HUES6 (cell line): ENCODE results near the gene MTARC2.

Experiments used
- H3K27ac ChIP-seq: 2 replicates; pipeline ENCODE4 v1.7.0; 2013; ENCODE audit warnings: low read depth, mild to moderate bottlenecking, low read length, inconsistent platforms
- H3K27me3 ChIP-seq: 2 replicates; pipeline ENCODE4 v1.6.1; 2013; ENCODE audit warnings: low read length; ENCODE audit not compliant: control insufficient read depth, insufficient read depth
- H3K36me3 ChIP-seq: 2 replicates; pipeline ENCODE4 v1.6.1; 2013; ENCODE audit warnings: low read length; ENCODE audit not compliant: control insufficient read depth, insufficient read depth
- H3K4me1 ChIP-seq: 2 replicates; pipeline ENCODE4 v1.6.1; 2013; ENCODE audit warnings: low read length; ENCODE audit not compliant: control insufficient read depth, insufficient read depth
- H3K4me3 ChIP-seq: 2 replicates; pipeline ENCODE4 v1.5.1; 2013; ENCODE audit warnings: low read depth, low read length
- H3K9ac ChIP-seq: one replicate; pipeline ENCODE4 v1.6.1; 2013; ENCODE audit warnings: mild to moderate bottlenecking, low read length
- H3K9me3 ChIP-seq: 2 replicates; pipeline ENCODE4 v1.6.1; 2013; ENCODE audit warnings: low read depth, low read length; ENCODE audit not compliant: control insufficient read depth, insufficient read depth

Gene MTARC2

DNA sequence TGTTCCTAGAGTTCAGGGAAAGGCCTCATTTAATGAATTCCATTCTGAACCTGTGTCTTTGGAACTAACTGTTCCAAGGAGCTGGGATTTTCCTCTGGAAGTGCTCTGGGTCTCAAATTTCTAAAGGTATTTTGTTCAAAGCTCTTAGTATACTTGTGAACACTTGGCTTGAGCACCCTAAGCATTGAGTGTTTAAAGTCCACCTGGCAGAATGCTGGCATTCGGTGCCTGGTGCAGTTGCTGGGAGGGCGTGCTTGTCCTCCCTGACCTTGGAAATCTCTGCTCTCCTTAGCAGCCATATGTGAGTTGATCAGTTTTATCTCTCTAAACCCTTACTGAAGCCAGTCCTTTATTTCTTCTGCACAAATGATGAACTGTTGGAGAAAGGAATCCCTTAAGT is 3.0 kb downstream of the MTARC2 start:
- no peak overlapping the region for H3K4me3 ChIP-seq
- peaks cover 43% of the 10 kb centered on the region for H3K27me3 ChIP-seq
- H3K9ac ChIP-seq, result no peak overlapping the region
- peaks cover 6% of the 10 kb centered on the region; the same call in 1 of the 2 replicates for H3K36me3 ChIP-seq
- no peaks in the 10 kb centered on the region for H3K9me3 ChIP-seq
- peaks cover 30% of the 10 kb centered on the region for H3K4me1 ChIP-seq
- H3K27ac ChIP-seq, result no peak overlapping the region

DNA sequence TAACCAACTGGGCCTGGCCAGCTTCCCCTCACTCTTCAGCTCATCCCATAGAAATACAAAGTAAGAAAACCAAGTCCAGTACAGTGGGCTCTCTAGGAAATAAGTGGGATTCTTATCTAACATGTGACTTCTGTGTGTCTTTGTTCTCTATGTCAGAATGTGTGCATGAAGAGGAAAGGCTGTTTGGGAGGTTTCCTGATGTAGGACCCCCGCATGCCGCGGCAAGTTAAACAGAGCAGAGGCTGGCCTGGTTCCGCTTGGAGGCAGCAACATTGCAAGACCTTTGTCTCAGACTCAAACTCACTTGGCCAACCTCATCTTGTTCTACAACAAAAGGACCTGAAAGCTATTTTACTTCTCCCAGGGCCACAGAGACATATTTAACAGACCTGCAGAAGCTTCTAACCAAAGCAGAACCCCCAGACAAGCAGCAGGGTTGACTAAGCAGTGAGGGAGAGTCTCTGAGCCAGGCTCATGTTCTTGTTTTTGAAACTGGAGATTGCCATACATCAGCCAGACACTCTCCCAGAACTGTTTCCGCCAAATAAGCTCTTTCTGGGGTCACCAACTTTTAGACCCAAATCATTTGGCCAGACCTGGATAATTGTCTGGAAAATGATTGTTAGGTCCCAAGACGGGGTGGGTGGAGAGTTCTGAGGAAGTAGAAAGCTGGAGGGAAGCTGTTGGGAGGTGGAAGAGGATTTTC is 6.2 kb downstream of the MTARC2 start:
- no peaks in the 10 kb centered on the region for H3K9me3 ChIP-seq
- H3K4me1 ChIP-seq, result peaks cover 12% of the 10 kb centered on the region; the same call in 1 of the 2 replicates
- no peak overlapping the region for H3K27ac ChIP-seq
- H3K9ac ChIP-seq, result no peak overlapping the region
- H3K4me3 ChIP-seq, result no peak overlapping the region
- peaks cover 6% of the 10 kb centered on the region; the same call in 1 of the 2 replicates for H3K36me3 ChIP-seq
- peaks cover 11% of the 10 kb centered on the region for H3K27me3 ChIP-seq

DNA sequence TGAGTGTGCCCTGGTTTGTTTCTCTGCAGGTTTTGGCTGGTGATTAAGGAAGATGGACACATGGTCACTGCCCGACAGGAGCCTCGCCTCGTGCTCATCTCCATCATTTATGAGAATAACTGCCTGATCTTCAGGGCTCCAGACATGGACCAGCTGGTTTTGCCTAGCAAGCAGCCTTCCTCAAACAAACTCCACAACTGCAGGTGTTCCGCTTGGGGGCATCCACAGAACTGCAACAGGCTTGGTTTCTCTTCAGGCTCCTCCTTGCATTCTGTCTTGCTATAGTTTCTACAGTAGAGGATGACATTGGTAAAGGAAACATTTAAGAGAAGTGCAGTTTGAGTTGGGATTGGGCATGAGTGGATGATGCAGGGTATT is 6.8 kb downstream of the MTARC2 start:
- no peaks in the 10 kb centered on the region for H3K9me3 ChIP-seq
- no peak overlapping the region for H3K4me3 ChIP-seq
- no peak overlapping the region for H3K9ac ChIP-seq
- peaks cover 6% of the 10 kb centered on the region; the same call in 1 of the 2 replicates for H3K36me3 ChIP-seq
- H3K27me3 ChIP-seq, result peaks cover 6% of the 10 kb centered on the region
- peaks cover 12% of the 10 kb centered on the region; the same call in 1 of the 2 replicates for H3K4me1 ChIP-seq
- H3K27ac ChIP-seq, result no peak overlapping the region

DNA sequence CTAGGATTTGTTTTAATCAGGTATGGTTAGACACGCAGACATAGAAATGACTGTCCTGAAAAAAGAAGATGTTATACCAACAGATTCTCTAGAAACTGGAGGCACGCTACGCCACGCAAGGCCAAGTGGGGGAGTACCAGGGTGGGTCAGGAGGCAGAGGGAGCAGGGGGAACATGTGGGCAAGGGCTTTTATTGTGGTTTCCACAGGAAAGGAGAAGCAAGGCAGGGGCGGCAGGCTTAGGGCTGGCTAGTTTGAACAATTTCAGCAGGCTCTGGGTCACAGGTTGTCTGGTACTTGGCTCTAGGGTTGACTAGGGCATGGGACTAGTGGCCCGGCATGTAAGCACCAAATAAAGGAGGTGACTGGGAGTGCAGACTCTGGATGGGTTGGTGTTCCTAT is 7.2 kb downstream of the MTARC2 start:
- peaks cover 2% of the 10 kb centered on the region for H3K27me3 ChIP-seq
- H3K9me3 ChIP-seq, result no peaks in the 10 kb centered on the region
- no peak overlapping the region for H3K27ac ChIP-seq
- H3K4me3 ChIP-seq, result no peak overlapping the region
- H3K9ac ChIP-seq, result no peak overlapping the region
- H3K36me3 ChIP-seq, result peaks cover 6% of the 10 kb centered on the region; the same call in 1 of the 2 replicates
- peaks cover 11% of the 10 kb centered on the region; the same call in 1 of the 2 replicates for H3K4me1 ChIP-seq

DNA sequence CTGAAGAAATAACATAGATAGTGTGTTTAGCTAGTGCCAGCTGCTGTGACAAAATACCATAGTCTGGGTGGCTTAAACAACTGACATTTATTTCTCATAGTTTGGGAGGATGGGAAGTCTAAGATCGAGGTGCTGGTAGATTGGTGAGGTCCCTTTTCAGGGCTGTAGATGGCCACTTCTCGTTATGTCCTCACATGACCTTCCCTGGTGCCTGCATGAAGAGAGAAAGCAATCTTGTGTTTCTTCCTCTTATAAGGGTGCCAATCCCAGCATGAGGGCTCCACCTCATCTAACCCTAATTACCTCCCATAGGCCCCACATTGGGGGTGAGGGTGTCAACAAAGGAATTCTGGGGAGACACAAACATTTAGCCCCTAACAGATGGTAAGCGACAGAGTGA is 9.3 kb downstream of the MTARC2 start:
- Histone ChIP-seq H3K36me3 (peaks cover 7% of the 10 kb centered on the region; the same call in 1 of the 2 replicates), H3K27me3 (no peaks in the 10 kb centered on the region), H3K4me3 (no peak overlapping the region), H3K4me1 (no peaks in the 10 kb centered on the region), H3K9ac (no peak overlapping the region), H3K9me3 (no peaks in the 10 kb centered on the region), H3K27ac (no peak overlapping the region)

DNA sequence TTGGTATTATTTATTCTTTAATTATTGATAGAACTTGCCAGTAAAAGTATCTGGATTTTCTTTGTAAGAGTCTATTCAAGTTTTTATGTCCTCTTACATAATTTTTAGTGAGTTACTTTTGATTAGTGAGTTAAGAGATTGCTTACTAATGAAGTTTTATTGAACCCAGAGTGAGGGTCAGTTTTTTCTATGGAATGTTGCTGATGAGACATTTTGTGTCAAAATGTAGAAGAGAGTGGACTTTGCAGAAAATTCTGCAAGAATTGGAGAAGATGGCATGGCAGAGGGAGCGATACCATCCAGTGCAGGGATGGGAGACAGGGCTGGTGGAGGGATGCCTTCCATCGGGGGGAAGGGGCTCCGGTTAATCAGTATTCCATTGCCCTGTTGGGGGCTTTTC is 11.0 kb downstream of the MTARC2 start:
- Histone ChIP-seq H3K9me3 (no peaks in the 10 kb centered on the region), H3K9ac (no peak overlapping the region), H3K36me3 (peaks cover 8% of the 10 kb centered on the region; the same call in 1 of the 2 replicates), H3K27ac (no peak overlapping the region), H3K4me3 (no peak overlapping the region), H3K4me1 (no peaks in the 10 kb centered on the region), H3K27me3 (no peaks in the 10 kb centered on the region)

DNA sequence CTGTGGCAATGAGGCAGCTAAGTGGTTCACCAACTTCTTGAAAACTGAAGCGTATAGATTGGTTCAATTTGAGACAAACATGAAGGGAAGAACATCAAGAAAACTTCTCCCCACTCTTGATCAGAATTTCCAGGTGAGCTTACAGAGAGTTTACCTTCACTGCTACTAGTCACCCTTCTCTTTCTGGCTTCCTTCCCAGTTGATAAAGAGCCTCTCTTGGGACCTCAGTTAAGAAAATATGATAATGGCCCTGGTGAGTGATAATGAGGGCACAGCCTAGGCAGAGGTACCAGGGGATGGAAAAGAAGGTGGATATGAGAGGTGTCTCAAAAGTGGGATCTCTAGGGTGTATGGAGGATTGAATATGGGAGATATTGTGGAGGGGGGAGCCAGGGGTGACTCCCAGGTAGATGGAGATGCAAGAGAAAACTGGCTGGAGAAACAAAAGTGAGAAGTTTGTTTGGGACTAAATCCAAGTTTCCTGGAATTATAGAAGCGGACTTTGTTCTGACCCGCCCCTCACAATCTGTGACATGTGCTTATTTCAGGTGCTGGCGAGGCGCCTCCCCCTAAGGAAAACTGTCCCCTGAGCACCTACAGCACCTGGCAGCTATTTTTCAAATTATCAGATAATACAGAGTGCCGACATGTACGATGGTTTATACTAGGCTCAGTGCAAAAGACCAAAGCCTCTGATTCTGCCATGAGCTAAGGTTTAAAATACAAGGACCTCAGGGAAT is 13.7 kb downstream of the MTARC2 start:
- Histone ChIP-seq H3K9me3 (no peaks in the 10 kb centered on the region), H3K27ac (no peak overlapping the region), H3K9ac (no peak overlapping the region), H3K4me3 (no peak overlapping the region), H3K36me3 (0 out of 2 replicates have a peak, but pooled peaks cover 2% of the 10 kb centered on the region), H3K4me1 (no peaks in the 10 kb centered on the region), H3K27me3 (no peaks in the 10 kb centered on the region)

DNA sequence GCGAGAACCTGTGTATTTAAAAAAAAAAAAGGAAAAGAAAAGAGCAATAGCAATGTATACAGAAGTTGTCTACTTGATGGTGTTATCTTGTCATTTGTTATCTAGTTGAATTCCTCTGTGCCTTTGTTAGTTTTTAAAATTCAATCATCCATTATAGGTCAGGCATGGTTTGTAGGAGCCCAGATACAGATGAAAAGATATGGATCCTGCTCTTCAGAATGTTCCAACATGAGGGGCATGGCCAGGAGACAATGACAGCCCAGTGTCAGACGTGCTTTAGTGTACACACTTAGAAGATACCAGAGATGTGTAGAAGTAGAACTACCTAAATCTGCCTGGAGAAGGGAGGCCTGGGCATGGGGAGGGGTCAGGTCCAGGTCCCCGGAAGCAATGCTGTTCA is 16.6 kb downstream of the MTARC2 start:
- Histone ChIP-seq H3K36me3 (0 out of 2 replicates have a peak, but pooled peaks cover 2% of the 10 kb centered on the region), H3K4me3 (no peak overlapping the region), H3K9me3 (no peaks in the 10 kb centered on the region), H3K4me1 (no peaks in the 10 kb centered on the region), H3K9ac (no peak overlapping the region), H3K27ac (no peak overlapping the region), H3K27me3 (no peaks in the 10 kb centered on the region)

DNA sequence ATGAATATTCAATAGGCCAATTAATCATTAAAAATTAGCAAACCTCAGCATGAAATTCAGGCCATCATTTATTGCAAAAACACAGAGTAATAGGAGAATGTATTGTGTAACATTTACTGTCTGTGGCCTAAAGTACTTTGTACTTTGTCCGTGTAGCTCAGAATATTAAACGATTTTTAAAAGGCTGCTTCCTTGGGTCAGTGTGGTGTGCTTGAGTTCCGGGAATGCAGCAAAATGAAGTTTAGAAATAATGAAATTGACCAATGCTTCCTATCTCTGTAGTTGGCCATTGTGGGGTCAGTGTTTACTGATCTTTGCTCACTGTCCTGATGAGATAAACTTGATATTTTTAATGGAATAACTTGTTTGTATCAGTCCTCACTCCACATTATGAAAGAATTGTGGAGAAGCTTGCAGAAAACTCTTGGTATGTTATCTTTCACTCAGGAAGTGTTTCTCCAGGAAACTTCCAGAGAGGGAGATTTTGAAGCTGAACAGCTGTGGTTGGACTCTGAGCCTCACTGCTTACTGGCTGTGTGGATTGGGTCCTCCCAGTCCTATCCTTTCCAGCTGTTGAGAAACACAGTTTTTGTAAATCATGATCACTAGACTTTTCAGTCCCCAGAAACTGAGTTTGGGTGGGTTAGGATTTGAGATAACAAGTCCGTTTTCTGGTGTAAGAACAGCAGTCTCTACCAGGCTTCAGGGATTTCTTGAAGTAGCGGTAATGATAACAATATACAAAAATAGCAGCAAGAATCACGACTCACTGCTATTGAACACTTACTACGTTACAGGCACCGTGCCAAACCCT is 19.4 kb downstream of the MTARC2 start:
- H3K4me1 ChIP-seq, result no peaks in the 10 kb centered on the region; the same call in 1 of the 2 replicates
- 0 out of 2 replicates have a peak, but pooled peaks cover under 1% of the 10 kb centered on the region for H3K36me3 ChIP-seq
- H3K9me3 ChIP-seq, result no peaks in the 10 kb centered on the region
- H3K27ac ChIP-seq, result no peak overlapping the region
- no peaks in the 10 kb centered on the region for H3K27me3 ChIP-seq
- H3K9ac ChIP-seq, result no peak overlapping the region
- no peak overlapping the region for H3K4me3 ChIP-seq

DNA sequence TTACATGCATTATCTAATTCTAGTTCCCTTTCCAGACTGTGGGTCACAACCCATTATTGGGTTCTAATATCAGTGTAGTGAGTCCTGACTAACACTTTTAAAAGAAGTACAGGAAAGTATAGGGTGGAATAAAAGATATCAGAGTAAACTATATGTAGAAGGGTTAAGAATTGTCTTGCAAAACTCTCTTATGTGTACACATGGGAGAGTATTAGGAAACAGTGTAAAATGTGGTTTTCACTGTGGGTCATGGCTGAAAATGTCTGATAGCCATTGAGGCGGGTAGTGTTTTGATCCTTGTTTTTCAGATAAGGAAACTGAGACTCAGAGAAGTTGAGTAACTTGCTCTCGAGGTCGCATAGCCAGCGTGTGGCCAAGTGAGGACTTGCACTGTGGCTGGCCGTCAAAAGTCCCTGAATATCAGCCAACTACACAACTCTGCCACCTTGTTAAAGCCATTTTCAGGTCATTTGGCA is 20.0 kb downstream of the MTARC2 start:
- H3K4me3 ChIP-seq, result no peak overlapping the region
- no peak overlapping the region for H3K27ac ChIP-seq
- no peak overlapping the region for H3K9ac ChIP-seq
- no peaks in the 10 kb centered on the region for H3K36me3 ChIP-seq
- no peaks in the 10 kb centered on the region; the same call in 1 of the 2 replicates for H3K4me1 ChIP-seq
- no peaks in the 10 kb centered on the region for H3K27me3 ChIP-seq
- H3K9me3 ChIP-seq, result no peaks in the 10 kb centered on the region
